GM20000 (cell line): ENCODE data around the gene DOHH.

ENCODE experiments used
- DNase-seq: peaks from one replicate; pipeline ENCODE4 v3.0.0; 2012; ENCODE audit warnings: low spot score
- CTCF ChIP-seq: IDR thresholded peaks from 2 replicates; pipeline ENCODE4 v1.5.1; 2012; ENCODE audit warnings: mild to moderate bottlenecking, control low read depth; ENCODE audit errors: extremely low read depth, missing control alignments

Gene DOHH

GRCh38 chr19:3442487-3443071, 57.9 kb downstream of the DOHH start:
- no peak for TF ChIP-seq CTCF
- no peak for DNase-seq

- TF ChIP-seq CTCF, result no peak
- no peak for DNase-seq
Observed at GRCh38 chr19:3441986-3442329, 58.5 kb downstream of the DOHH start.

GRCh38 chr19:3441089-3441985, 59.1 kb downstream of the DOHH start:
- TF ChIP-seq CTCF, result no peak
- no peak for DNase-seq
